A673 (cell line): Measurements from ENCODE around the gene NDOR1.

Experiments used
- CTCF ChIP-seq: fragments of 300-800, 200-600 bp; sonication (generic); conservative IDR thresholded peaks from 2 replicates; pipeline ENCODE4 v1.5.1; 2017; ENCODE audit warnings: low read depth, mild to moderate bottlenecking, antibody characterized with exemption, low read length, moderate library complexity, mixed read lengths
- EZH2 ChIP-seq: fragments of 200-600 bp; sonication (generic); IDR thresholded peaks from 2 replicates; pipeline ENCODE4 v1.6.1; 2017; ENCODE audit warnings: borderline replicate concordance, low read depth, mild to moderate bottlenecking, mixed read lengths, antibody characterized with exemption, low read length; ENCODE audit not compliant: poor library complexity, severe bottlenecking

- no peak for TF ChIP-seq EZH2
- no peak for TF ChIP-seq CTCF
Measured at GRCh38 chr9:137184881-137185660, 20.4 kb upstream of the NDOR1 start.
